Skin of body (tissue), 2 donors: ENCODE data around the gene PRDM8. TPM values are rescaled to one million over a fixed set of nuclear protein-coding genes. Genes with fewer than 3 reads are reported as not detected.
"Not testable (repeated sequence)": the region's sequence is repeated elsewhere in the genome, so short reads cannot be mapped to it uniquely, and the experiment has no call there.

ENCODE experiments used
- DNase-seq: peaks from one replicate; lab custom pipeline; 2025; lab: John Stamatoyannopoulos, UW
- total RNA-seq: library from RNA; depleted of rRNA; stranded (reverse); fragments of >200 nt; gene quantifications from one replicate; pipeline ENCODE4 v1.2.3, GENCODE V29; 2014

PRDM8 gene
- total RNA-seq, 1 donor from 2014 or later, result 0.59 TPM

GRCh38 chr4:80226094-80226493 is 28.8 kb downstream of the PRDM8 start:
- peak; percentile 57 for DNase-seq

- no peak for DNase-seq
Measured at GRCh38 chr4:80228460-80228859, 31.2 kb downstream of the PRDM8 start.

GRCh38 chr4:80229128-80229527 is 31.8 kb downstream of the PRDM8 start:
- DNase-seq, result no peak

GRCh38 chr4:80229590-80229989 is 32.3 kb downstream of the PRDM8 start:
- no peak for DNase-seq

GRCh38 chr4:80231180-80231579 is 33.9 kb downstream of the PRDM8 start:
- DNase-seq, result no peak

GRCh38 chr4:80232707-80233370 is 35.5 kb downstream of the PRDM8 start:
- DNase-seq, result no peak

GRCh38 chr4:80233390-80233789 is 36.1 kb downstream of the PRDM8 start:
- DNase-seq, result no peak

GRCh38 chr4:80235451-80235850 is 38.1 kb downstream of the PRDM8 start:
- no peak for DNase-seq

GRCh38 chr4:80237992-80238391 is 40.7 kb downstream of the PRDM8 start:
- no peak for DNase-seq

- DNase-seq, result no peak
Measured at GRCh38 chr4:80239480-80240150, 42.3 kb downstream of the PRDM8 start.

- DNase-seq, result no peak
Measured at GRCh38 chr4:80240976-80241375, 43.7 kb downstream of the PRDM8 start.

- no peak for DNase-seq
Measured at GRCh38 chr4:80243274-80244018, 46.1 kb downstream of the PRDM8 start.

- DNase-seq, result not testable (repeated sequence)
Measured at GRCh38 chr4:80247484-80247883, 50.2 kb downstream of the PRDM8 start.

- DNase-seq, result no peak
Measured at GRCh38 chr4:80249144-80249543, 51.8 kb downstream of the PRDM8 start.

- DNase-seq, result no peak
Measured at GRCh38 chr4:80252427-80252826, 55.1 kb downstream of the PRDM8 start.

- no peak for DNase-seq
Measured at GRCh38 chr4:80252953-80253352, 55.6 kb downstream of the PRDM8 start.

- DNase-seq, result no peak
Measured at GRCh38 chr4:80253510-80253909, 56.2 kb downstream of the PRDM8 start.

Other genes with a start within 250 kb of the PRDM8 start
- 26.2 TPM for gene ANTXR2, start 124.3 kb upstream of the PRDM8 start, total RNA-seq
- 0.10 TPM for gene FGF5, start 69.2 kb downstream of the PRDM8 start, total RNA-seq
- not detected for gene CFAP299, start 138.2 kb downstream of the PRDM8 start, total RNA-seq